Medulla oblongata (tissue), 1 donor: ENCODE results near the gene ERMAP.
"Not testable (repeated sequence)": the region's sequence is repeated elsewhere in the genome, so short reads cannot be mapped to it uniquely, and the experiment has no call there.

ENCODE experiments used
- DNase-seq: peaks from one replicate; pipeline ENCODE4 v3.0.0-alpha.2; 2015; ENCODE audit errors: extremely low spot score

Gene ERMAP

DNA sequence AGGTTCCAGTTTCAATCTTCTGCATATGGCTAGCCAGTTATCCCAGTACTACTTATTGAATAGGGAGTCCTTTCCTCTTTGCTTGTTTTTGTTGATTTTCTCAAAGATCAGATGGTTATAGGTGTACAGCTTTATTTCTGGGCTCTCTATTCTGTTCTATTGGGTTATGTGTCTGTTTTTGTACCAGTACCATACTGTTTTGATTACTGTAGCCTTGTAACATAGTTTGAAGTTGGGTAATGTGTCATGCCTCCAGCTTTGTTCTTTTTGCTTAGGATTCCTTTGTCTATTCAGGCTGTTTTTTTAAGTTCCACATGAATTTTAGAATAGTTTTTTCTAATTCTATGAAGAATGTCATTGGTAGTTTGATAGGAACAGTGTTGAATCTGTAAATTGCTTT lies 56.2 kb downstream of the ERMAP start:
- not testable (repeated sequence) for DNase-seq

DNA sequence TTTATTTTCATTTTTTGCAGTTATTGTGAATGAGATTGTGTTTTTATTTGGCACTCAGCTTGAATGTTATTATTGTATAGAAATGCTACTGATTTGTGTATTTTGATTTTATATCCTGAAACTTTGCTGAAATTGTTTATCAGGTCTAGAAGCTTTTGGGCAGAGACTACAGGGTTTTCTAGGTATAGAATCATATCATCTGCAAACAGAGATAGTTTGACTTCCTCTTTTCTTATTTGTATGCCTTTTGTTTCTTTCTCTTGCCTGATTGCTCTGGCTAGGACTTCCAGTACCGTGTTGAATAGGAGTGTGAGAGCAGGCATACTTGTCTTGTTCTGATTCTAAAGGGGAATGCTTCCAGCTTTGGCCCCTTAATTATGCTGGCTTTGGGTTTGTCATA lies 56.7 kb downstream of the ERMAP start:
- DNase-seq, result no peak

DNA sequence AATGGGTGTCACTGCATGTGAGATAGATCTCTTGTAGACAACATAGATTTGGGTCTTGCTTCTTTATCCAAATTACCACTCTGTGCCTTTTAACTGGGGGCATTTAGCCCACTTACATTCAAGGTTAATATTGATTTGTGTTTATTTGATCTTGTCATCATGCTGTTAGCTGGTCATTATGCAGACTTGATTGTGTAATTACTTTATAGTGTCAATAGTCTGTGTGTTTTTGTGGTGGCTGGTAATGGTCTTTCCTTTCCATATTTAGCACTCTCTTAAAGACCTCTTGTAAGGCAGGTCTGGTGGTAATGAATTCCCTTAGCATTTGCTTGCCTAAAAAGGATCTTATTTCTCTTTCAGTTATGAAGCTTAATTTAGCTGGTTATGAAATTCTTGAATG lies 59.1 kb downstream of the ERMAP start:
- no peak for DNase-seq

DNA sequence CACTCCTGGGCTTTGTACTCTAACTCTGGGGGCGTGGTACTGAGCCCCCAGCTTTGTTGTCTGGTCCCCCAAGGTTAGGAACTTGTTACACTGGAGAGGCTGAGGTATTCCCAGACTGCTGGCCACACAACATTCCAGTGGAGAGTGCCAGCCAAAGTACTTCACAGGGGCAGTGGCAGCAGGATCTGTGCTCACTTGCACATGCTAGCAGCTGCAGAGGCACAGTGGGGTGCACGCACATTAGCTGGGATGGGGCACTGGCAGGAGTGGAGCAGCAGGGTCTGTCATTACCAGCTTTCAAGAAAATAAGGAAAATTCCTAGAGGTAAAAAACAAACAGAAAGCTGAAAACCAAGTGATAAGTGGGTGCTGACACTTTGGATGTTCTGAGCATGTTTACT lies 60.5 kb downstream of the ERMAP start:
- DNase-seq, result no peak

DNA sequence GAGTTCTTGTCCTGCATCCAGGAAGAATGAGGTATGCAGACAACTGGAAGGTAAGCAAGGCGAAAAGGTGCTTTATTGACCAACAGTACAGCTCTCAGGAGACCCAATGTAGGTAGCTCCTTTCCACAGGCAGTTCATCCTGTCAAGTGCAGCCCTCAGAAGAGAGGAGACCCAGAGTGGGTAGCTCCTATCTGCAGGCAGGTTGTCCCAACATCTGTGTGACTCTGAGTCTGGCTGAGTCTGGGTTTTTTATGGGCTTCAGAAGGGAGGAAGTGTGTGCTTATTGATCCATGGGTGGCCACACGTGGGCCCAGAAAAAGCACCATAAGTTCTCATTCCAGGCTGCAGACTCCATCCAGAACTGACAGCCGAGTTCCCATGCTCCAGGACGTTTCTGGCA lies 63.5 kb downstream of the ERMAP start:
- no peak for DNase-seq

DNA sequence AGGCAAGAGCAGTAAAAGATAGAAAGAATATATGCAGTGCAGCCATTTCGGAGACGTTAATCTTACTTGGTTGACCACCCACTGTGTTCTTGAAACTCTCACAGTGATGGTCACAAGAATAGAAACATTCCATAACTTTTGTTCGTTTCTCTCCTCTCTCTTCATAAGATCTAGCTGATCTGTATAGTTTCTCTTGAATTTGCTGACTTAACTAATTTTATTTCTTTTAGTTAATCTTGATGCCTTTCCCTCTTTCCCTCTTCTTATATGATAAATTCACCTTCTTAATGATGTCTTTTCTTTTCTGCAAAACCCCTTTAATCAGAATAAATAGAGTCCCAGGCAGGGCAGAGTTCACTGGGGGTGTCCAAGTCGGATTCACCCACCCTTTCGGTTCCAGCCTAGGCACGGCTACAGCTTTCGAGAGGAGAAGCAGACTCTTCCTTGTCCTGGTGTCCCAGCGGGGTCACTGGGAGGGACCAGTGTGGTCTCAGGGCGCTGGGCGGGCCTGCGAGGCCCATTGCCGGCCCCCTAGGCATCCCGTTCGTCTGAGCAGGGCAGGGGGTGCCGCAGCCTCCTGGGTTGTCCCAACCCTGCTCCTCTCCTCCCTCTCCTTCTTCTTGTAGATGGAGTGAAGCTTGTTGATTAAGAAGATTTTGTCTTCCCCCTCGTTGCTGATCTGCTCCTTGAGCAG lies 69.3 kb downstream of the ERMAP start:
- DNase-seq, result no peak

DNA sequence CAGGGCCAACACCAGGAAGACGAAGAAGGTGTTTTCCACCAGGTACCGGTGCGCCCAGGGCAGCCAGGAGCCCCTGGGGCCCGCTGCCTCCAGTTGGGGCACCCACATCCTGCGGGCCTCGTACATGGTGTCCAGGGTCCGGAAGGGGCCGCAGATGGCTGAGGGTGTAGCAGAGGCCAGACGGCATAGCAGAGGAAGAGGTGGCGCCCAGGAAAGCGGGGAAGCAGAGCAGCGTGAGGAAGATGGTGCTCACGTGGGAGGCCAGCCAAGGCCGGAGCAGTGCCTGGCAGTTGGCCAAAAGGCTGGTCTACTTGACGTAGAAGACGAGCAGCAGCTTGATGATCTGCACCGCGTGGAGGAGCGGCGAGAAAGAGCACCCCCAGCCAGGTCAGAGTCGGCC lies 69.9 kb downstream of the ERMAP start:
- DNase-seq, result no peak

DNA sequence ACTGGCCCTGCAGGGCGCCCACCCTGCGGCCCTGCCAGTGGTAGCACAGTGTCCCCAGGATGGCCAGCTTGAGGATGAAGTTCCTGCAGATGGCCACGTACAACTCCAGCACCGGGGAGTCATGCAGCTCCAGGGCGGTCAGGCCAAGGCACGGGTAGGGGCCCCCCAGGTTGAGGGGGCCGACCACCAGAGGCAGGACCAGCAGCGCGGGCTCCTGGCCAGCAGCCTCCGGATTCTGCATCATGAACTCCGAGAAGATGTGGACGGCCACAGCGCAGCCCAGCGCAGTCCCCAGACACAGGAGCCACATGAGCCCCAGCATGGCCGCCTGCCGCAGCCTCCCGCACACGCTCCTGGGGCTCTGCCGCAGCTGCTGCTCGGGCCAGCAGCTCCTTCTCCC lies 70.4 kb downstream of the ERMAP start:
- DNase-seq, result no peak

DNA sequence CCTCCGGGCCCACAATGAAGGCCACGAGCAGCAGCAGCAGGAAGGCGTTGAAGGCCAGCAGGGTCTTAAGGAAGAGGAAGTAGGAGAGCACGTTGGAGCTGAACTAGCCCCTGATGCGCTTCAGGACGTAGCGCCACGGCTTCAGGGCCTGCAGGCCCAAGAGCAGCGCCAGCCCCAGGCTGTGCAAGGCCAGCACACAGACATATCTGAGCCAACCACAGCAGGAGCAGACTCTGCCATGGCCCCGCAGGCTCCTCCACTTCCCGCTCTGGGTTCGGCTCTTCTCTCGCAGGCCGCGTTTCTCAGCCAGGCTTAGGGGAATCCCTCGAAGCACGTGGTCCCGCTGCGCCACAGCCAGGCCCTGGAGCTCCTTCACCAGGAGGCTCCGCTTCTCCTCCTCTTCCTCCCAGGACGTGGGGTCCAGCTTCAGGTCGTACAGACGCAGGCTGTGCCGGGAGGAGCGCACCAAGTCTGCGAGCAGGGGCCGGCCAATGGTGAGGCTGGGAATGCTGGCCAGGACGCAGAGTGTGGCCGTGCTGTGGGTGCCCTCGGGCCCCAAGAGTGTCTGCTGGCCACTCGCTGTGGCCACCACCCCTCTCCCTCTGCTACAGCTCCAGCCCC lies 71.2 kb downstream of the ERMAP start:
- DNase-seq, result no peak

DNA sequence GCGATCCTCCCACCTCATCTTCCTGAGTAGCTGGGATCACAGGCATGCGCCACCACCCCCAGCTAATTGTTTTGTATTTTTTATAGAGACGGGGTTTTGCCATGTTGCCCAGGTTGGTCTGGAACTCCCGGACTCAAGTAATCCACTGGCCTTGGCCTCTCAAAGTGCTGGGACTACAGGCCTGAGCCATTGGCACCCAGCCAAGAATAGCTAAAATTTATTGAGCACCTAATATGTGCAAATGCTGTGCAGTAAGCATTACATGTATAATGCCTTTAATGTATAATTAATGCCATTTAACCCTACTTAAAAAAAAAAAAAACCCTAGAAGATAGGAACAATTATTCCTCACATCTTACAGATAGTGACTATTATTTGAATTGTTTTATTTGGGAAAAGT lies 72.3 kb downstream of the ERMAP start:
- DNase-seq, result no peak

DNA sequence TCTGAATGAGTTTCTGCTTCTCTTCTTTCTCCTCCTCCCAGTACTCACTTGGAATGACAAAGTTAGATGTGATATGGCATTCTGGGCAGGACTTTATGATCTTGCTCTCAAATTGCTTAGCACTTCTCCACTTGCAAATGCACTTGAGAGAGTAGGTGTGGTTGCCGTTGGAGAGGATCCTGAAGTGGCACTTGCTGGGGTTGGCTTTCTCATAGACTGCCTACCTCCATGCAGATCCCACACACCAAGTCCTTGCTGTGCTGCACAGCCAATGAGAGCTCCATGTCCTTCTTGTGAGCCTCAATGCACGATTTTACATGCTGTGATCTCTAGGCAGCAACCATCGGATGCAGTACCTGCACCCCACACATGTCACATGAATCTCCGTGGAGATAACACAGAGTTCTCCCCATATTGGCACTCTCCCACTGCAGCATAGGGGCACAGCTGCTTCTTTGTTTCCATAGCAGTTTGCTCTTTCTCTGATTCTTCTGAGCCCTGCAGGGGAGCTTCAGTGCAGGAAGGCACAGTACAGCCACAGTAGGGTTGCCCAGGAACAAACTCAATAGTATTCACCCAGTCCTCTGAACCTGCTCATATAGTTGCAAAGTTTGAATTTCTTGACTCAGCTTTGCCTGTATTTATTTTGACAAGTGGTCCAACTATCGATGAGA lies 74.7 kb downstream of the ERMAP start:
- peak; percentile 12 for DNase-seq
